Adrenal gland (tissue), 5 donors: Measurements from ENCODE around the gene LIPC.

Experiments used
- CTCF ChIP-seq, 6 experiments: fragments of 450-650 bp in 4 of 6; fragments of 200-600 bp in 2 of 6; sonication (generic) in 1 of 6; IDR thresholded peaks; 1 replicate in 5 of 6; 2 replicates in 1 of 6; pipeline versions ENCODE4 v1.5.1 to v1.8.0; 2016 to 2021; ENCODE audit warnings: antibody characterized with exemption in 6 of 6, mild to moderate bottlenecking in 2 of 6, moderate library complexity in 1 of 6
- POLR2A ChIP-seq, 2 donors: fragments of 450-650 bp; IDR thresholded peaks; one replicate each; pipeline ENCODE4 v1.6.1; 2017; ENCODE audit warnings: antibody characterized with exemption in 2 of 2, mild to moderate bottlenecking in 2 of 2, moderate library complexity in 1 of 2
- donor health status: DM: no; HTN: no; CAD: no.

- TF ChIP-seq CTCF (IDR thresholded peaks at IDR 0.05) = no peak
- TF ChIP-seq POLR2A (IDR thresholded peaks at IDR 0.05) = no peak
Measured at GRCh38 chr15:58398643-58399042, 33.1 kb upstream of the LIPC start.
